ENCODE data around the gene L3MBTL4. TPM values are rescaled to one million over a fixed set of nuclear protein-coding genes. Genes with fewer than 3 reads are reported as not detected.

L3MBTL4 gene
- total and polyA plus RNA-seq, 7 donors: 0.04 to 1.3 (median 0.22) TPM

DNA sequence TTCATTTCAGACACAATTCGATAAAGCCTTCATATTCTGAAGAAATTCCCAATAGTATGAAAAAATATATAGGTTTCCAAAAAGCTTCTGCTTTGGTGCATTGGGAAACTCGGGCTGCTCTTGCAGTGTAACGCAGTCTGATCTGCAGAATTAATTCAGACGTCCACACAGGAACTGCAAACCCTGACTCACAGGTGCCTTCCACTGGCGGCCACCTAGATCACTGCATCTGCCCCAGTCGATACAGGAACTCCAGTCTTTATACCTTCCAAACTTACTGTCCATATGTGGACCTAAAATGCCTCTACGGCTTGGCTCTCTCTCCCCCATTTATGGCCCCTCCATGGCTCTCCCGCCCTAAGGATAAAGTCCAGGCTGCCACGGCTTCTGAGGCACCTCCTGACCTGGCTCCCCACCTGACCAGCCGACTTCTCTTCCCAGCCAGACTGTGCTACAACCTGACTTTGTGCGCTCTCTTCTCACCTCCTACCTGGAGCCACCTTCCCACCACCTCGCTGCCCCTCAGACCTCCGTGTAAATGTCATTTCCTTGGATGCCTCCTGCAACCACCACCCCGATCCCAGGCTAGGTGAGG lies 39.7 kb downstream of the L3MBTL4 start:
- no peaks in the 10 kb centered on the region for H3K9me3 ChIP-seq

DNA sequence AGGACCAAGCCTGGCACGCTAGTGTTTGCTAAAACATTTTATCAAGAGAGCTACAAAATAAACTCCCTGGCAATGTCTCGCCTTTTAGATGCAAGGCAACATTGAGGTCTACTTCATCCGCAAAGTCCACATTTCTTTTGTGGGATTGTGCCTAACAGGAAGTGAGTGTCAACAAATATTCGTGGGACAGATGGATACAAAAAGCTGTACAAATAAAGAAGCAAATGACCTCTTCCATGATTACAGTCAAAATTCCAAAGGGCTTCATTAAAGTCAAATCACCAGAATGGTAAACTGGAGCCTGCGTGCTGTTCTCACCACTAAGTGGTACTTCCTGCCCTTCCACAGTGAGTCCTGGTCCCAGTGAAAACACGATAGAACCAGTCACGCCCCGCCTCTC lies 40.4 kb downstream of the L3MBTL4 start:
- WGBS, 3 donors: 49 to 61% (median 50%) methylated on average over 8 of the region's 8 CpGs
- TF ChIP-seq, protein P1, sequence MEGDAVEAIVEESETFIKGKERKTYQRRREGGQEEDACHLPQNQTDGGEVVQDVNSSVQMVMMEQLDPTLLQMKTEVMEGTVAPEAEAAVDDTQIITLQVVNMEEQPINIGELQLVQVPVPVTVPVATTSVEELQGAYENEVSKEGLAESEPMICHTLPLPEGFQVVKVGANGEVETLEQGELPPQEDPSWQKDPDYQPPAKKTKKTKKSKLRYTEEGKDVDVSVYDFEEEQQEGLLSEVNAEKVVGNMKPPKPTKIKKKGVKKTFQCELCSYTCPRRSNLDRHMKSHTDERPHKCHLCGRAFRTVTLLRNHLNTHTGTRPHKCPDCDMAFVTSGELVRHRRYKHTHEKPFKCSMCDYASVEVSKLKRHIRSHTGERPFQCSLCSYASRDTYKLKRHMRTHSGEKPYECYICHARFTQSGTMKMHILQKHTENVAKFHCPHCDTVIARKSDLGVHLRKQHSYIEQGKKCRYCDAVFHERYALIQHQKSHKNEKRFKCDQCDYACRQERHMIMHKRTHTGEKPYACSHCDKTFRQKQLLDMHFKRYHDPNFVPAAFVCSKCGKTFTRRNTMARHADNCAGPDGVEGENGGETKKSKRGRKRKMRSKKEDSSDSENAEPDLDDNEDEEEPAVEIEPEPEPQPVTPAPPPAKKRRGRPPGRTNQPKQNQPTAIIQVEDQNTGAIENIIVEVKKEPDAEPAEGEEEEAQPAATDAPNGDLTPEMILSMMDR (IDR thresholded peaks at IDR 0.05): no peak
- Histone ChIP-seq H3K4me1 (no peaks in the 10 kb centered on the region), H3K27ac (no peak overlapping the region), H3K9me3 (no peaks in the 10 kb centered on the region), H3K4me3 (no peak overlapping the region), H3K27me3 (ENCODE audit: insufficient read depth in 3 of 3, low read length in 2 of 3) (peaks cover 0 to 2% (median 0%) of the 10 kb centered on the region in 3 donors), H3K36me3 (ENCODE audit: insufficient read depth in 1 of 2, low read depth in 1 of 2) (no peaks in the 10 kb centered on the region)
- no peak for ATAC-seq
- no peak for DNase-seq
- intact Hi-C loops (cut with DNase I): no loop called here

More for the DNA sequence above, 39.7 kb downstream of the L3MBTL4 start:
- ATAC-seq (no peak), DNase-seq (no peak)
- H3K4me1 ChIP-seq: no peaks in the 10 kb centered on the region
- WGBS, 3 donors: 81 to 85% (median 83%) methylated on average over 14 of the region's 14 CpGs
- TF ChIP-seq, protein P1 (IDR thresholded peaks at IDR 0.05): no peak
- peaks cover 0 to 2% (median 0%) of the 10 kb centered on the region in 3 donors for H3K27me3 ChIP-seq (ENCODE audit: insufficient read depth in 3 of 3, low read length in 2 of 3)
- no peaks in the 10 kb centered on the region for H3K36me3 ChIP-seq (ENCODE audit: insufficient read depth in 1 of 2, low read depth in 1 of 2)
- H3K27ac ChIP-seq: no peak overlapping the region
- intact Hi-C loops (cut with DNase I): no loop called here
- H3K4me3 ChIP-seq: no peak overlapping the region

DNA sequence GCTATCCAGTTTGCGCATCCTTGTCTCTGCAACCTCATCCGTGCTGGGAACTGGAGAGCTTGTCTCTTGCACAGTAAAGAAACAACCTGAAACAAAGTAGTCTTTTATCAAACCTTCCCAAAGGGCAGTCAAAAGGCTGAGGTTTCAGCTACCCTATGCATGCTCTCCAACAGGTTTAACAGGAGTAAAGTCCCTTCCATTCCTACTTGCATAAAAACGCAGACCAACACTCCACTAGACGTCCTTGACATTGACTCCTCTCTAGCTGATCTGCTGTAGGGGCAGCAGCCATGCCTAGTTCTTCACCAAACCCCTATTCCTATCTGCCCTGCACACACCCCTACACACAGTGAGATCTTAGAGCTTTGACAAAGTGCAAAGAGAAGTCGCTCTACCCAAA lies 41.5 kb downstream of the L3MBTL4 start:
- H3K4me1 ChIP-seq: no peaks in the 10 kb centered on the region
- no peak overlapping the region for H3K4me3 ChIP-seq
- H3K9me3 ChIP-seq: no peaks in the 10 kb centered on the region
- intact Hi-C loops (cut with DNase I): no loop called here
- no peaks in the 10 kb centered on the region for H3K36me3 ChIP-seq (ENCODE audit: insufficient read depth in 1 of 2, low read depth in 1 of 2)
- H3K27ac ChIP-seq: no peak overlapping the region
- WGBS, 3 donors: 59 to 67% (median 60%) methylated on average over 5 of the region's 5 CpGs
- TF ChIP-seq, protein P1 (IDR thresholded peaks at IDR 0.05): no peak
- H3K27me3 ChIP-seq (ENCODE audit: insufficient read depth in 3 of 3, low read length in 2 of 3): peaks cover 0 to 2% (median 0%) of the 10 kb centered on the region in 3 donors
- no peak for DNase-seq
- ATAC-seq: no peak

DNA sequence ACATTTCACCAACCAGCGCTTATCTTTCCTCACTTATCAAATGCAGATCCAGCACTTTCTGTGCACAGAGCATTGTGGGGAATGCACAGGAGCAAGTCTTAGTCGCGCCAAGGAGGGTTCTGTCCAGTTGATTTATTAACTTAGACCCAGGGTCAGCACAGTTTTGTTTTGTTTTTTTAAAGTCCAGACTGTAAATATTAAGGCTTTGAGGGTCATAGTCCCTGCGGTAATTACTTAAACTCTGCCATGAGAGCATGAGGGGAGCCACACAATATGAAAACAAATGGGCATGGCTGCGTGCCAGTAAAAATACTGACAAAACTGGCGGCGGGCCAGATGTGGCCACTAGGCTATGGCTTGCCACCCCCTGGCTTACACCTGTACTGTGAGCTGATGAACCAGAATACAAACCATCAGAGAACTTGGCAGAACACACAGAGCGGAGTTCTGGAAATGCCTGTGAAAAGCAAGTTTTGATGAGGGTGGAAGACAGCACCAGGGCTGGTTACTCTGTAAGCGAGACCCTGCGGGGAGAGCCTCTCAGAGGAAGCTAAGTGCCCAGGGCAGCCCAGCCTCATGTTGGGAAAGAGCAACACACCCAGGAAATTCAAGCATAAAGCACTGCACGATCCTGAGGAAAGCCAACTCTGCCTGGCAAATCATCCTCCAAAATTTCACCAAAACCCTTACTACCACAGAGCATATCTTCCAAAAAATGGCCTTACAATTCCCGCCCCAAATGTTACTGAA lies 43.6 kb downstream of the L3MBTL4 start:
- intact Hi-C loops (cut with DNase I): no loop called here
- H3K4me3 ChIP-seq: no peak overlapping the region
- H3K27me3 ChIP-seq (ENCODE audit: insufficient read depth in 3 of 3, low read length in 2 of 3): peaks cover 0 to 2% (median 0%) of the 10 kb centered on the region in 3 donors
- no peak overlapping the region for H3K27ac ChIP-seq
- TF ChIP-seq, protein P1 (IDR thresholded peaks at IDR 0.05): no peak
- H3K9me3 ChIP-seq: no peaks in the 10 kb centered on the region
- WGBS, 3 donors: 43 to 63% (median 49%) methylated on average over 12 of the region's 12 CpGs
- no peak for ATAC-seq
- H3K36me3 ChIP-seq (ENCODE audit: insufficient read depth in 1 of 2, low read depth in 1 of 2): no peaks in the 10 kb centered on the region
- no peak for DNase-seq
- H3K4me1 ChIP-seq: no peaks in the 10 kb centered on the region
